Epithelial cell of esophagus (primary cell): Measurements from ENCODE around the gene SIMC1.
A peak's percentile ranks its signal among the peaks of the same experiment; 100 is the strongest.
"Not testable (repeated sequence)": the region's sequence is repeated elsewhere in the genome, so short reads cannot be mapped to it uniquely, and the experiment has no call there.

Experiments used
- DNase-seq: peaks from one replicate; pipeline ENCODE4 v3.0.0; 2010; ENCODE audit warnings: low read depth
- H3K4me3 ChIP-seq: 2 replicates; pipeline ENCODE4 v1.5.1; 2011; ENCODE audit warnings: mild to moderate bottlenecking, low read length, control low read depth
- CTCF ChIP-seq: IDR thresholded peaks from 2 replicates; pipeline ENCODE4 v1.5.1; 2011; ENCODE audit warnings: low read depth, mild to moderate bottlenecking, low read length, control low read depth, inconsistent platforms; ENCODE audit not compliant: insufficient read depth; ENCODE audit errors: missing control alignments

SIMC1 gene

GRCh38 chr5:176198299-176198698, 39.9 kb upstream of the SIMC1 start:
- H3K4me3 ChIP-seq, DNase-seq: not testable (repeated sequence)

- DNase-seq, result peak; percentile 11
- peak overlapping the region; percentile 8 for H3K4me3 ChIP-seq
Observed at GRCh38 chr5:176198991-176199733, 39.1 kb upstream of the SIMC1 start.

GRCh38 chr5:176199803-176200399, 38.3 kb upstream of the SIMC1 start:
- not testable (repeated sequence) for H3K4me3 ChIP-seq

GRCh38 chr5:176201811-176202210, 36.4 kb upstream of the SIMC1 start:
- no peak overlapping the region for H3K4me3 ChIP-seq
- DNase-seq, result no peak
- TF ChIP-seq CTCF, result no peak

More at GRCh38 chr5:176199803-176200399, 38.3 kb upstream of the SIMC1 start:
- not testable (repeated sequence) for DNase-seq

- TF ChIP-seq CTCF, result no peak
- DNase-seq, result no peak
- no peak overlapping the region for H3K4me3 ChIP-seq
Observed at GRCh38 chr5:176203086-176203485, 35.1 kb upstream of the SIMC1 start.

GRCh38 chr5:176203535-176203934, 34.7 kb upstream of the SIMC1 start:
- H3K4me3 ChIP-seq, DNase-seq: not testable (repeated sequence)

- not testable (repeated sequence) for DNase-seq, H3K4me3 ChIP-seq
Observed at GRCh38 chr5:176214466-176215021, 23.7 kb upstream of the SIMC1 start.

GRCh38 chr5:176216393-176216916, 21.8 kb upstream of the SIMC1 start:
- DNase-seq, H3K4me3 ChIP-seq: not testable (repeated sequence)

GRCh38 chr5:176217188-176217729, 21.0 kb upstream of the SIMC1 start:
- not testable (repeated sequence) for DNase-seq, H3K4me3 ChIP-seq

GRCh38 chr5:176217764-176218163, 20.5 kb upstream of the SIMC1 start:
- DNase-seq, H3K4me3 ChIP-seq: not testable (repeated sequence)

- not testable (repeated sequence) for DNase-seq
Observed at GRCh38 chr5:176222006-176222405, 16.2 kb upstream of the SIMC1 start.

GRCh38 chr5:176228358-176228757, 9.9 kb upstream of the SIMC1 start:
- not testable (repeated sequence) for DNase-seq, H3K4me3 ChIP-seq

More at GRCh38 chr5:176222006-176222405, 16.2 kb upstream of the SIMC1 start:
- not testable (repeated sequence) for H3K4me3 ChIP-seq

- not testable (repeated sequence) for DNase-seq, H3K4me3 ChIP-seq
Observed at GRCh38 chr5:176233253-176233652, 5.0 kb upstream of the SIMC1 start.

- H3K4me3 ChIP-seq, result not testable (repeated sequence)
- peak; percentile 39 for DNase-seq
Observed at GRCh38 chr5:176235155-176235554, 3.1 kb upstream of the SIMC1 start.

GRCh38 chr5:176238645-176239283, 540 bp downstream of the SIMC1 start:
- not testable (repeated sequence) for DNase-seq
- peak overlapping the region; percentile 36 for H3K4me3 ChIP-seq

- H3K4me3 ChIP-seq, DNase-seq: not testable (repeated sequence)
Observed at GRCh38 chr5:176239304-176239703, 1.1 kb downstream of the SIMC1 start.

- H3K4me3 ChIP-seq, DNase-seq: not testable (repeated sequence)
Observed at GRCh38 chr5:176244318-176244717, 6.1 kb downstream of the SIMC1 start.
